ENCODE measurements around the gene RANGAP1. TPM values are rescaled to one million over a fixed set of nuclear protein-coding genes. Genes with fewer than 3 reads are reported as not detected.
A peak's percentile ranks its signal among the peaks of the same experiment; 100 is the strongest.

RANGAP1 gene
- total and polyA plus RNA-seq, 2 of the 8 experiments (the other 6 are each of a cell fraction or from before 2014, with no cell fraction given): 121 to 171 TPM

GRCh38 chr22:41197038-41197972, 88.7 kb downstream of the RANGAP1 start (continued):
- 0 out of 2 replicates have a peak, but pooled peaks have one; percentile 15 for TF ChIP-seq TBP (IDR thresholded peaks at IDR 0.05; ENCODE audit: low read depth, low read length)
- TF ChIP-seq, protein P1, sequence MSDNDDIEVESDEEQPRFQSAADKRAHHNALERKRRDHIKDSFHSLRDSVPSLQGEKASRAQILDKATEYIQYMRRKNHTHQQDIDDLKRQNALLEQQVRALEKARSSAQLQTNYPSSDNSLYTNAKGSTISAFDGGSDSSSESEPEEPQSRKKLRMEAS (IDR thresholded peaks at IDR 0.05): peak; percentile 80
- TF ChIP-seq ASH2L (IDR thresholded peaks at IDR 0.05; ENCODE audit: low read length): peak; percentile 50

Small RNA genes within 50 kb of the gene (microRNA-seq; reads per million reads assigned to microRNA genes)
- 0 reads per million in 2 experiments for gene MIR6889 (ENCODE audit: borderline microRNAs expressed in 2 of 2, borderline number of aligned reads in 2 of 2, borderline replicate concordance in 1 of 2)

Small RNA genes within 50 kb of the gene (small RNA-seq; reads per million reads assigned to genes)
- gene MIR6889 (ENCODE audit: insufficient read depth): 1.5 reads per million

Other genes starting within 250 kb of the RANGAP1 start
- gene EP300, start 193.6 kb downstream of the RANGAP1 start, total RNA-seq (2021; fragmentation: NEBNext Ultra II Directional; extraction: Animal tissue kit (Norgen Biotek cat#: 25700)): 106 and 109 TPM in 2 replicates
- 39.5 and 62.6 TPM in 2 replicates for gene EP300, start 193.6 kb downstream of the RANGAP1 start, polyA plus RNA-seq (2011; rRNA removed)
- 23.9 and 24.4 TPM in 2 replicates for gene L3MBTL2, start 80.9 kb downstream of the RANGAP1 start, total RNA-seq (2021; fragmentation: NEBNext Ultra II Directional; extraction: Animal tissue kit (Norgen Biotek cat#: 25700))
- gene L3MBTL2, start 80.9 kb downstream of the RANGAP1 start, polyA plus RNA-seq (2011; rRNA removed): 24.9 and 30.1 TPM in 2 replicates
- 0.78 and 0.84 TPM in 2 replicates for gene CHADL, start 45.3 kb downstream of the RANGAP1 start, total RNA-seq (2021; fragmentation: NEBNext Ultra II Directional; extraction: Animal tissue kit (Norgen Biotek cat#: 25700))
- gene CHADL, start 45.3 kb downstream of the RANGAP1 start, polyA plus RNA-seq (2011; rRNA removed): 1.4 and 2.2 TPM in 2 replicates
- 77.3 and 78.6 TPM in 2 replicates for gene ZC3H7B, start 15.3 kb upstream of the RANGAP1 start, total RNA-seq (2021; fragmentation: NEBNext Ultra II Directional; extraction: Animal tissue kit (Norgen Biotek cat#: 25700))
- gene ZC3H7B, start 15.3 kb upstream of the RANGAP1 start, polyA plus RNA-seq (2011; rRNA removed): 35.5 and 57.5 TPM in 2 replicates
- 7.4 and 8.9 TPM in 2 replicates for gene TEF, start 95.8 kb upstream of the RANGAP1 start, total RNA-seq (2021; fragmentation: NEBNext Ultra II Directional; extraction: Animal tissue kit (Norgen Biotek cat#: 25700))
- 9.0 and 14.3 TPM in 2 replicates for gene TEF, start 95.8 kb upstream of the RANGAP1 start, polyA plus RNA-seq (2011; rRNA removed)
- 52.8 and 54.1 TPM in 2 replicates for gene TOB2, start 160.6 kb upstream of the RANGAP1 start, total RNA-seq (2021; fragmentation: NEBNext Ultra II Directional; extraction: Animal tissue kit (Norgen Biotek cat#: 25700))
- 27.0 and 37.5 TPM in 2 replicates for gene TOB2, start 160.6 kb upstream of the RANGAP1 start, polyA plus RNA-seq (2011; rRNA removed)
- 109 and 135 TPM in 2 replicates for gene PHF5A, start 182.5 kb upstream of the RANGAP1 start, total RNA-seq (2021; fragmentation: NEBNext Ultra II Directional; extraction: Animal tissue kit (Norgen Biotek cat#: 25700))
- gene PHF5A, start 182.5 kb upstream of the RANGAP1 start, polyA plus RNA-seq (2011; rRNA removed): 96.7 and 119 TPM in 2 replicates
- 72.4 and 75.4 TPM in 2 replicates for gene ACO2, start 182.9 kb upstream of the RANGAP1 start, total RNA-seq (2021; fragmentation: NEBNext Ultra II Directional; extraction: Animal tissue kit (Norgen Biotek cat#: 25700))
- 52.8 and 74.1 TPM in 2 replicates for gene ACO2, start 182.9 kb upstream of the RANGAP1 start, polyA plus RNA-seq (2011; rRNA removed)